Inflammatory macrophage treated with lipopolysaccharide for 1 hour (primary cell): Measurements from ENCODE around the gene FER.
"Not testable (repeated sequence)": the region's sequence is repeated elsewhere in the genome, so short reads cannot be mapped to it uniquely, and the experiment has no call there.

ENCODE experiments used
- DNase-seq, 2 donors: peaks; one replicate each; pipeline ENCODE4 v3.0.0-alpha.2; 2020 to 2022

FER gene

GRCh38 chr5:109145139-109145538 lies 397.4 kb downstream of the FER start:
- DNase-seq: no peak

GRCh38 chr5:109146591-109146990 lies 398.9 kb downstream of the FER start:
- no peak for DNase-seq

GRCh38 chr5:109152565-109152964 lies 404.9 kb downstream of the FER start:
- DNase-seq: no peak

DNA sequence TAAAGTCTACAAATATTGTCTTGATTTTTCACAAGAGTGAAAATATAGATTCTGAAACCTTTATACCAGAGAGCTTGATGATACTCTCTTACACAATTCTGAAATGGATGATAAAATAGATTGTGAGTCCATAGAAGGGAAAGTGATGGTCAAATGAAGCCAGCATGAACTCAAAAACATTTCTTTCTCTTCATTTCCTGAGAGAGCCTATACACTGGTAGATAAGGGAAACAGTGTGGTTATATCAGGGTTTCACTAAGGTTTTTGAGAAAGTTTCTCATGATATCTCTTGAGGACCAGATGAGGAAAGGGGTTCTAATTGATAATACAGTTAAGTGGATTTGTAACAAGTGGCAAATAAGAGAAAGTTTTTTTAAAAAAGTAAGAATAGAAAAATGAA lies 407.9 kb downstream of the FER start:
- DNase-seq: no peak

- DNase-seq: no peak
Observed at GRCh38 chr5:109156885-109157284, 409.2 kb downstream of the FER start.

DNA sequence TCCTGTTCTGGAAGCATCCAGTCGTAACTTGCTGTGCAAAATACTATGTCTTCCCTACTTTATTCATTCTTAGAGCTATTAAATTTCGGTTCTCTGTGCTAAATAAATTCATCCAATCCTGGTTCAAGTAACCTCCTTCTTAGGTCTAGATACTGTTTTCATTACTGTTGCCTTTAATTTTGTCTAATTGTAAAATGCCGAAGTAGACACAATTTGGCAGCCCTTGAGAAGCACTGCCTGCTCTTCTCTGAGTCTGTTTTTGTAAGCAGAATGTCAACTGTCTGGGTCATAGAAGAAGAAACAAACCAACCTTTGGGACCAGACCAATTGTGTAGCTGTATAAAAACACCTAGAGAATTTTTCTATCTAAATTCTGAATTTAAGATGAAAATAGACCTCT lies 412.8 kb downstream of the FER start:
- no peak for DNase-seq

DNA sequence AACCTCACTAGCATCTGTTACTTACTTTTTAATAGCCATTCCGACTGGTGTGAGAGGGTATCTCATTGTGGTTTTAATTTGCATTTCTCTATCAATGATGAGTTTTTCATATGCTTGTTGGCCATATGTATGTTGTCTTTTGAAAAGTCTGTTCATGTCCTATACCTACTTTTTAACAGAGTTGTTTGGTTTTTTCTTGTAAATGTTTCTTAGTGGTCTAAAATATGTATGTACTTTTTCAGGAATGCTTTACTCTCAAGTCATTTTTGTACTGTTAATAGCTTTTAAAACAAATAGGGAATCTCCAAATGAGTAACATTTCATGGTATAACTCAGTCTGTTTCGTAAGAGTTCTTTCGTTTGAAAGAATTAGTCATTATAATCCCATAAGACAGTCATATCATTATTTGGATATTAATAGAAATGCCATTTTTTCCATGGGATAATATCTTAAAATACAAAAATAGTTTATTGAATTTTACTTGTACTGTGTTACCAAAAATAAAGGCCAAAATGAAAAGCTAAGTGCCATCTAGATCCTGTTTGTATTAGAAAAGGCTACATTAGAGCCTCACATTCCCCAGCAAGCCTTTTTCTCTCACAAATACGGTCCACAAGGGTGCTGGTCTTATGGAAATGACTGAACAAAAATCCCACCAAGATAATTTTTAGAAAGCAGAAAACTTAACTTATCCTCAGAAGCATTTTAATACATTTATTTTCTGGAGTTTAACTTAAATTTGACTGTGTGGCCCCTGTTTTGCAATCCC lies 414.4 kb downstream of the FER start:
- peak; percentile 45 to 46 for DNase-seq

DNA sequence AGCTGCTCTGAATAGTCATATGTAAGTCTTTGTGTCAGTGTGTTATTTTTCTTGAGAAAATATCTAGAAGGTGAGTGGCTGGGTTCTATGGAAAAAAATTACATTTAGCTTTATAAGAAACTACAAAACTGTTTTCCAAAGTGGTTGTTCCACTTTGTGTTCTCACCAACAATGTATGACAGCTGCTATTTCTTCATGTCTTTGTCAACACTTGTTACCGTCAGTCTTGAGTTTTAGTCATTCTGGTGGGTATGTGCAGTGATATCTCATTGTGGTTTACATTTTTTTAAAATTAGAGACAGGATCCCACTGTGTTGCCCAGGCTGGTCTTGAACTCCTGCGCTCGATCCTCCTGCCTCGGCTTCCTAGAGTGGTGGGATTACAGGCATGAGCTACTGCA lies 415.6 kb downstream of the FER start:
- DNase-seq: peak in 1 of 2 donors; percentile 5

- no peak for DNase-seq
Observed at GRCh38 chr5:109164001-109164400, 416.3 kb downstream of the FER start.

DNA sequence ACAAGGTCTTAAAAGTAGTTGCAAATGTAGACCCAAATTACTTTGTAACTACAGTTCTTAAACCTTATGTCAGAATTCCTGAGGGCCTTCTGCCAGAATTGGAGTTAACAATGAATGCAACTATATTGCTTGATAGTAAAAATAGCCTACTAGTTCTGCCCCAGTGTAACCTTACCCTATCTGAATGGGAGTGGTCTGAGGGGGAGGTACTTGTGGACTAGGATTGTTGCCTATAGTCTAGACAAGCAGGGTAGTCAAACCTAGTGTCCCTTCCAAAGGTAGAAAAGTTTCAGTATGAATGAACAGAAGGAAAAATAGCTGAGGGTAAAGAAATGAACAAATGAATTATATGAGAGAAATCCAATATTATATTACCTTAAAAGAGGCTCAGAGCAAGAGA lies 419.9 kb downstream of the FER start:
- no peak for DNase-seq

GRCh38 chr5:109168151-109168550 lies 420.5 kb downstream of the FER start:
- no peak for DNase-seq

DNA sequence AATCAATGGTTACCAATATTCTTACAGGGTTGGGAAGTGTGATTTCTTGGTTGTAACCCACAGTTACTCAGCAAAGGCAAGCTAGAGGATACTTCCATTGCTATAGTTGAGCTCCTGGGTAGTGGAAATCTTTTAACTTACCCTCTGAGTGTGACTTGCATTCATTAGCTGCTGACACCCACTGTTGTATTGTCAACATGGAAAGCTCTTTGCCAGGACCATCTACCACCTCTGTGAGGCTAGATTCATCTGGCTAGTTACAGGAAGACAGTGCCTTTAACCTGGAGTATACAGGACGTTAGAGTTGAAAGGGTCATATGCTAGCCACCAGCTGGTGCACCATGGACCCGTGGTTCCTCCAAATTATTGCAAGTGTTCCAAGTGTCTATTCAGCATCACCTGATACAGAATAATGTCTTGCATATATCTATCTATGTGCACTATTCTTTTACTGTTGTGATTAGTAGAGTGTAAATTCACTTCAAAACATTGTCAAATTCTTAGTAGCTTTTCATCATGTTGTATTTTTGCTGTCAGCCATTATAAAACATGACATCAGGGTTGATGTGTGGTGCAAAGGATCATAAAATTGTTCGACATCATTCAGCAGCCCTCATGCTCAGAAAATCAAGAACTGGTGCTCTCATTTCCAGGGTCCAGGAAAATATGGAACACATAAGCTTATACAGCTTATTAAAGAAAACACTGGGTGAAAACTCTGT lies 423.1 kb downstream of the FER start:
- no peak for DNase-seq

GRCh38 chr5:109171437-109172073 lies 423.9 kb downstream of the FER start:
- not testable (repeated sequence) for DNase-seq

- DNase-seq: no peak
Observed at GRCh38 chr5:109173036-109173794, 425.5 kb downstream of the FER start.

DNA sequence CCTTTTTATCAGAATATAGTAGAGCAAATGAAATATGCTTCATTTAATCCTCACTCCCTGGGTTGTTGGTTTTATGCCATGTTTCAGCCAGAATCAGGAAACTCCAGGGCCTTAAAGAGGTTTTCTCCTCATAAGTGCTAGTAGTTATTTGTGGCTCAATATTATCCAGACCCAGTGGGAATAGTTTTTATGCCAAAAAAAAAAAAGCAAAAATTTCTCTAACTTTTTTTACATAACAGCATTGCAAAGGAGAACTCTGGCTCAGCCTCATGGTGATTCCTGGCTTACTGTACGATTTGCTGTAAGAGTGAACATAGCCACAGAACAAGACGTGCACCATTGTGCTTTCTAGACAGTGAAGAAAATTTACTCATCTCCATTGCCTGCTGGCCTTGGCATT lies 429.5 kb downstream of the FER start:
- DNase-seq: no peak

DNA sequence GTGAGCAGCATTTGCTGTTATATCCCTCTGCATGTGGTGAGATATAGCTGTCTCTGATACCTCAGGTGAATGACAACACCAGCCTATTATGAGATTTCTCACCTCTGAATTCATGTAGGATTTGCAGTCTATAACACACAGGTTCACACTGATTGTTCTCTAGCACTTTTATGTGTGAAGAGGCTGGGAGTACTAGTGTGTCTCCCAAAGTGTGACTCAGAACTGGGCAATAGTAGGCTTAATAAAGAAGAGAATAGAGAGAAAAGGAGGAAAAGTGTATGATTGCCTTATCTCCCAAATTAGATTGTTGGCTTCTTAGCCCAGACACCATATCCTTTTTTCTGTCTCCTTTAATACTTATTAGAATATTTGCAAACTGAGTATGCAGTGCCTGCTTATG lies 430.1 kb downstream of the FER start:
- no peak for DNase-seq

DNA sequence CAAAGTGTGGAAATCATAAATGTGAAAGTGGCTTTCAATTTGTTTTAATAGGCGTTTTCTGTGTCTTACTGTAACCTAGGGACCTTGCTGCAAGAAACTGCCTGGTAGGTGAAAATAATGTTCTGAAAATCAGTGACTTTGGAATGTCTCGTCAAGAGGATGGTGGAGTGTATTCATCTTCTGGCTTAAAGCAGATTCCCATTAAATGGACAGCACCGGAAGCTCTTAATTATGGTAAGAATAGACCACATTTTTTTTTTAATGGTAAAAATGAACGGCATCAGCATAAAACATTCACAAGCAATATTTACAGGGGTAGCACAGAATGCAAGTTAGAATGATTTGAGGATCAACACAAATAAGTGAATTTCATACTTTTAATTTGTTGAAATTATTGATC lies 433.0 kb downstream of the FER start:
- no peak for DNase-seq

- no peak for DNase-seq
Observed at GRCh38 chr5:109186759-109187158, 439.1 kb downstream of the FER start.

- peak in 1 of 2 donors; percentile 12 for DNase-seq
Observed at GRCh38 chr5:109191153-109191558, 443.5 kb downstream of the FER start.

GRCh38 chr5:109192027-109192426 lies 444.3 kb downstream of the FER start:
- DNase-seq: no peak

GRCh38 chr5:109192555-109193281 lies 445.0 kb downstream of the FER start:
- no peak for DNase-seq

DNA sequence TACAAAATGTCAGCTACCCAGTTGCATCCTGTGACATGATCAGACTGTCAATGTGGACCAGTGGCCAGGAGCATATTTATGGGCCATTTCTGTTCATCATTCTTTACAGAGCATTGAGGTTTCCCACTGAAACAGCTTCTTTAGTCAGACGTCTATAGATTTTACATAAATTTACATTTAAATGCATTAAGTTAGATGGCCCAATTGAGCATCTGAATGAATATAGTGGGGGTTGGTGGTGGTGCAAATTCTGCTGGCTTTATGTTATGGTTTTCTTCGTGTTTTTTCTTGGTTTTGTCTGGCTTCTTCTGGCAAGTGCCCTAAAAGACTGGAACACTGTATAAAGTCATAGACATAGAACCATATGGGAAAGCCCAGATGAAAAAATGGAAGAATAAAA lies 448.0 kb downstream of the FER start:
- no peak for DNase-seq
